MM.1S (cell line): ENCODE measurements around the gene GALM.

Experiments
- EZH2 ChIP-seq: fragments of 300-600 bp; sonication (generic); optimal IDR thresholded peaks from 2 replicates; pipeline ENCODE3; 2017; ENCODE audit warnings: low read depth, mild to moderate bottlenecking, antibody characterized with exemption, low read length, mixed read lengths
- TF ChIP-seq, protein P1 (sequence below): fragments of 300-600 bp; sonication (generic); IDR thresholded peaks from 2 replicates; pipeline ENCODE4 v1.5.1; 2016; ENCODE audit warnings: antibody characterized with exemption, low read length, mixed read lengths

DNA sequence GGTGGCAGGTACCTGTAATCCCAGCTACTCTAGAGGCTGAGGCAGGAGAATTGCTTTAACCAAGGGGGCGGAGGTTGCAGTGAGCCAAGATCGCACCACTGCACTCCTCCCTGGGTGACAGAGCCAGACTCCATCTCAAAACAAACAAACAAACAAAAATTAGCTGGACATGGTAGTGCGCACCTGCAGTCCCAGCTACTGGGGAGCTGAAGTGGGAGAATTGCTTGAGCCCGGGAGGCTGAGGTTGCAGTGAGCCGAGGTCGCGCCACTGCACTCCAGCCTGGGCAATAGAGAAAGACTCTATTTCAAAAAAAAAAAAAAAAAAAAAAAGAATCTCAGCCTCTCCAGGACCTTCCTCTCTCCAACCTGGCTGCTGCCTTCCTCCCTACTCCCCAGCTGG lies 65.2 kb downstream of the GALM start:
- TF ChIP-seq, protein P1, sequence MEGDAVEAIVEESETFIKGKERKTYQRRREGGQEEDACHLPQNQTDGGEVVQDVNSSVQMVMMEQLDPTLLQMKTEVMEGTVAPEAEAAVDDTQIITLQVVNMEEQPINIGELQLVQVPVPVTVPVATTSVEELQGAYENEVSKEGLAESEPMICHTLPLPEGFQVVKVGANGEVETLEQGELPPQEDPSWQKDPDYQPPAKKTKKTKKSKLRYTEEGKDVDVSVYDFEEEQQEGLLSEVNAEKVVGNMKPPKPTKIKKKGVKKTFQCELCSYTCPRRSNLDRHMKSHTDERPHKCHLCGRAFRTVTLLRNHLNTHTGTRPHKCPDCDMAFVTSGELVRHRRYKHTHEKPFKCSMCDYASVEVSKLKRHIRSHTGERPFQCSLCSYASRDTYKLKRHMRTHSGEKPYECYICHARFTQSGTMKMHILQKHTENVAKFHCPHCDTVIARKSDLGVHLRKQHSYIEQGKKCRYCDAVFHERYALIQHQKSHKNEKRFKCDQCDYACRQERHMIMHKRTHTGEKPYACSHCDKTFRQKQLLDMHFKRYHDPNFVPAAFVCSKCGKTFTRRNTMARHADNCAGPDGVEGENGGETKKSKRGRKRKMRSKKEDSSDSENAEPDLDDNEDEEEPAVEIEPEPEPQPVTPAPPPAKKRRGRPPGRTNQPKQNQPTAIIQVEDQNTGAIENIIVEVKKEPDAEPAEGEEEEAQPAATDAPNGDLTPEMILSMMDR: no peak
- TF ChIP-seq EZH2: no peak
